HAP-1 (cell line): ENCODE data around the gene CASP4.

Experiments used
- DNase-seq, 2 experiments: peaks; one replicate each; pipeline ENCODE4 v3.0.0-alpha.2; 2016 to 2020; ENCODE audit warnings: low spot score in 2 of 2
- H3K27me3 ChIP-seq: fragments of 250-450 bp; sonication (Bioruptor Pico); 2 replicates; pipeline ENCODE4 v1.5.1; 2020; ENCODE audit warnings: low read depth, mild to moderate bottlenecking, moderate library complexity
- H3K36me3 ChIP-seq: fragments of 250-450 bp; sonication (Bioruptor Pico); replicated peaks from 2 replicates; pipeline ENCODE4 v1.5.1; 2020; ENCODE audit warnings: mild to moderate bottlenecking
- H3K4me1 ChIP-seq: fragments of 250-450 bp; sonication (Bioruptor Pico); 2 replicates; pipeline ENCODE4 v1.5.1; 2020; ENCODE audit warnings: mild to moderate bottlenecking
- H3K4me3 ChIP-seq: fragments of 250-450 bp; sonication (Bioruptor Pico); 2 replicates; pipeline ENCODE4 v1.5.1; 2020; ENCODE audit warnings: mild to moderate bottlenecking, moderate library complexity
- H3K9me3 ChIP-seq: fragments of 250-450 bp; sonication (Bioruptor Pico); 2 replicates; pipeline ENCODE4 v1.5.1; 2020; ENCODE audit warnings: mild to moderate bottlenecking, moderate library complexity
- in situ Hi-C: fragments of 300-500 bp; cut with MboI; formaldehyde crosslinking; loops from 3 replicates; pipeline ENCODE4 v1.14.3; 2020; ENCODE audit warnings: low sequenced_read_pairs, inconsistent platforms, mixed read lengths

CASP4 gene

DNA sequence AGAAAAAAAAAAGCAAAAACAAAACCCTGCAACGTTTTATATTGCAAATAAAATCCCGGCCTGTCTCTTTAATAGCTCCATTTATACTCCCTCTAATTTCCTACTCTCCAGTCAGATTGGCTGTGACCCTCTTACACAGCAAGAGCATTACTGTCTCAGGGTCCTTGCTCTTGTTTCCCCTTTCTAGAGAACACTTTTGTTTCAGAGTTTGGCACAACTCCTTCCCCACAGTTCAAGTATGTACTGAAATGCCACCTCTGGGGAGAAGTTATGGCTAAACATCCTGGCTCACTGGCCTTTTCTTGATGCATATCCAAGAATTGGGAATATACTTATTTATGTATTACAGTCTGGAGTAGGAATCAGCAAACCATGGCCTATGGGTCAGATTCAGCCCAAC lies 72.7 kb downstream of the CASP4 start:
- Histone ChIP-seq H3K4me1 (no peaks in the 10 kb centered on the region), H3K9me3 (no peaks in the 10 kb centered on the region), H3K4me3 (no peak overlapping the region), H3K36me3 (no peaks in the 10 kb centered on the region), H3K27me3 (no peaks in the 10 kb centered on the region)
- in situ Hi-C loops: no loop called here
- no peak for DNase-seq

DNA sequence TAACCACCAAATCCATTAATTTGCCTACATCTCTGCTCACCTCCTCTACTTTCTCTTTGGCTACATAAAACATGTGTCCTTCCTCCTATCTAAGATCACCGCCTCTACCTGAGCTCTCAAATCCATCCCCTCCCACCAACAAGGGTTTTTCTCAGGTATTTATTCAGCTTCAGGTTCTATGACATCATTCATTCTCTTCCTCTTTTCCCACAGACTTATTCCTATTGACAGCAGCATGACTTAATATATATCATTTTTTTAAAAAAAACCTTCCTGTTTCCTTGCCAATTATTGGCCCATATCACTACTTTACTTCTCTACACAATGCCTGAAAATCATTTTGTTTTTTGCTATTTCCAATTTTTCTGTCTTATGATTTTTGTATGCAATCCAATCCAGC lies 74.5 kb downstream of the CASP4 start:
- Histone ChIP-seq H3K4me3 (no peak overlapping the region), H3K27me3 (no peaks in the 10 kb centered on the region), H3K36me3 (no peaks in the 10 kb centered on the region), H3K9me3 (no peaks in the 10 kb centered on the region), H3K4me1 (no peaks in the 10 kb centered on the region)
- DNase-seq: no peak
- in situ Hi-C loops: no loop called here
